Endothelial cell of umbilical vein (primary cell): Measurements from ENCODE around the gene SLC23A2. TPM values are rescaled to one million over a fixed set of nuclear protein-coding genes. Genes with fewer than 3 reads are reported as not detected.

Experiments used
- BruUV-seq: library from RNA; stranded (reverse); fragments of 400-500 nt; replicated peaks from 2 replicates; lab custom pipeline; 2021; lab: Mats Ljungman, UMichigan
- CTCF ChIA-PET: fragments of 300-600, 350-600 bp; sonication (Branson Sonifier 250); formaldehyde crosslinking; loops from one replicate; lab custom pipeline; 2021; ENCODE audit warnings: antibody characterized with exemption, inconsistent platforms; lab: Charles Lee
- POLR2A ChIA-PET: fragments of 300-600, 350-600 bp; sonication (Branson Sonifier 250); formaldehyde crosslinking; loops from one replicate; lab custom pipeline; 2021; ENCODE audit warnings: antibody characterized with exemption, inconsistent platforms; lab: Charles Lee
- DNase-seq: peaks from one replicate; pipeline ENCODE4 v3.0.0-alpha.2; 2011; ENCODE audit warnings: low read depth, low spot score
- FAIRE-seq: peaks from 2 replicates; lab custom pipeline; 2011; peaks lifted over from hg19 to GRCh38; lab: Jason Lieb, UNC
- H2AFZ ChIP-seq: 2 replicates; pipeline ENCODE4 v1.6.0; 2012; ENCODE audit warnings: low read depth, low read length, control low read depth, inconsistent platforms
- H3K27ac ChIP-seq: 2 replicates; pipeline ENCODE4 v1.5.1; 2011; ENCODE audit warnings: low read depth, mild to moderate bottlenecking, control low read depth, low read length, moderate library complexity; ENCODE audit not compliant: insufficient read depth
- H3K27me3 ChIP-seq, 2 experiments: 2 replicates each; pipeline versions ENCODE4 v1.6.0 to v1.6.1; 2011; ENCODE audit warnings: low read length in 2 of 2, mixed read lengths in 1 of 2; ENCODE audit not compliant: control insufficient read depth in 2 of 2, insufficient read depth in 2 of 2
- H3K36me3 ChIP-seq, 2 experiments: 2 replicates in 1 of 2; 3 replicates in 1 of 2; pipeline ENCODE4 v1.5.1; 2011; ENCODE audit warnings: low read length in 2 of 2, mild to moderate bottlenecking in 1 of 2, moderate library complexity in 1 of 2; ENCODE audit not compliant: control insufficient read depth in 2 of 2, insufficient read depth in 2 of 2; ENCODE audit errors: extremely low read depth in 1 of 2
- H3K4me1 ChIP-seq: 3 replicates; pipeline ENCODE4 v1.5.1; 2011; ENCODE audit warnings: mild to moderate bottlenecking, low read length; ENCODE audit not compliant: control insufficient read depth, insufficient read depth; ENCODE audit errors: extremely low read depth
- H3K4me2 ChIP-seq: 2 replicates; pipeline ENCODE4 v1.6.1; 2011; ENCODE audit warnings: low read length, control low read depth, mixed read lengths; ENCODE audit not compliant: insufficient read depth
- H3K4me3 ChIP-seq, 3 experiments: fragments of 200-600 bp in 1 of 3; sonication (generic), shearing (Covaris generic) in 1 of 3; replicated peaks in 1 of 3; 2 replicates each; pipeline ENCODE4 v1.5.1; 2011 to 2016; ENCODE audit warnings: control low read depth in 3 of 3, low read length in 3 of 3, mild to moderate bottlenecking in 2 of 3, inconsistent platforms in 1 of 3, low read depth in 1 of 3, moderate library complexity in 1 of 3; ENCODE audit not compliant: insufficient read depth in 1 of 3
- H3K79me2 ChIP-seq: 2 replicates; pipeline ENCODE4 v1.6.0; 2012; ENCODE audit warnings: low read length, inconsistent platforms; ENCODE audit not compliant: control insufficient read depth, insufficient read depth
- H3K9ac ChIP-seq: replicated peaks from 2 replicates; pipeline ENCODE3; 2011; ENCODE audit warnings: low read length, control low read depth; ENCODE audit not compliant: insufficient read depth; ENCODE audit errors: extremely low read depth
- H3K9me1 ChIP-seq: replicated peaks from 3 replicates; pipeline ENCODE4 v1.6.0; 2011; ENCODE audit warnings: mild to moderate bottlenecking, low read length; ENCODE audit not compliant: control insufficient read depth, insufficient read depth; ENCODE audit errors: extremely low read depth
- H3K9me3 ChIP-seq: replicated peaks from 2 replicates; pipeline ENCODE4 v1.5.1; 2012; ENCODE audit warnings: low read length, inconsistent platforms; ENCODE audit not compliant: control insufficient read depth, insufficient read depth
- H4K20me1 ChIP-seq: replicated peaks from 2 replicates; pipeline ENCODE3; 2011; ENCODE audit warnings: mild to moderate bottlenecking, low read length; ENCODE audit not compliant: control insufficient read depth, insufficient read depth; ENCODE audit errors: extremely low read depth
- CTCF ChIP-seq, 2 donors: IDR thresholded peaks; 1 replicate in 1 of 2; 2 replicates in 1 of 2; pipeline ENCODE4 v1.5.1; 2011; ENCODE audit warnings: low read length in 2 of 2, mild to moderate bottlenecking in 2 of 2, moderate library complexity in 2 of 2, control low read depth in 1 of 2, inconsistent platforms in 1 of 2, low read depth in 1 of 2; ENCODE audit not compliant: insufficient read depth in 1 of 2; ENCODE audit errors: extremely low read depth in 1 of 2
- FOS ChIP-seq: IDR thresholded peaks from 2 replicates; pipeline ENCODE4 v1.6.1; 2011; ENCODE audit warnings: mild to moderate bottlenecking, low read length, moderate library complexity, borderline replicate concordance; ENCODE audit not compliant: insufficient read depth
- JUN ChIP-seq: IDR thresholded peaks from 2 replicates; pipeline ENCODE4 v1.6.1; 2011; ENCODE audit warnings: borderline replicate concordance, low read depth; ENCODE audit not compliant: insufficient read length, insufficient read depth
- POLR2A ChIP-seq: IDR thresholded peaks from 2 replicates; pipeline ENCODE4 v1.6.1; 2012; ENCODE audit warnings: low read depth, mild to moderate bottlenecking, control low read depth, low read length
- POLR2AphosphoS5 ChIP-seq: IDR thresholded peaks from 2 replicates; pipeline ENCODE4 v1.6.1; 2012; ENCODE audit warnings: low read depth, mild to moderate bottlenecking, control low read depth, low read length, moderate library complexity; ENCODE audit not compliant: insufficient read depth
- dilution Hi-C: fragments of 300-500 bp; cut with MboI; formaldehyde crosslinking; loops from one replicate; pipeline ENCODE4 v1.15.0; 2019; ENCODE audit warnings: low sequenced_read_pairs; ENCODE audit not compliant: extremely low pct_ligation_motif_present
- intact Hi-C: fragments of 100-400 bp; cut with micrococcal nuclease; formaldehyde crosslinking; loops from one replicate; pipeline ENCODE4 v1.10.0; 2022
- polyA plus RNA-seq, 4 experiments: library from polyadenylated mRNA; depleted of rRNA in 3 of 4; stranded (reverse) in 3 of 4; unstranded in 1 of 4; fragments of >200 nt; gene quantifications; 2 replicates each; pipeline versions ENCODE4 v1.2.1 to v1.2.3, GENCODE V29; 2011 to 2012; ENCODE audit warnings: missing spikeins in 1 of 4
- total RNA-seq: library from RNA; stranded (reverse); gene quantifications from 2 replicates; pipeline ENCODE4 v1.2.3, GENCODE V29; 2021

Gene SLC23A2
- total and polyA plus RNA-seq, 2 donors (not counting 3 experiments of a cell fraction or from before 2014, with no cell fraction given): 24.4 to 24.5 TPM

- H4K20me1 ChIP-seq: no peaks in the 10 kb centered on the region
- BruUV-seq: no TSS peak
- POLR2A ChIA-PET: no interaction called here
- dilution Hi-C loops: no loop called here
- no peak overlapping the region for H3K9ac ChIP-seq
- H3K36me3 ChIP-seq: no peaks in the 10 kb centered on the region
- DNase-seq (no peak), FAIRE-seq (no peak)
- TF ChIP-seq POLR2A: no peak
- no peak for TF ChIP-seq JUN
- peak in 1 of 2 donors; percentile 14 for TF ChIP-seq CTCF (IDR thresholded peaks at IDR 0.05; ENCODE audit: extremely low read depth in 1 of 2, insufficient read depth in 1 of 2, low read depth in 1 of 2, low read length in 2 of 2)
- TF ChIP-seq POLR2AphosphoS5: no peak
- TF ChIP-seq FOS: no peak
- H3K9me3 ChIP-seq: no peaks in the 10 kb centered on the region
- CTCF ChIA-PET: interaction anchor here (0.7 to 4.6 kb wide), 12 partner anchors 9 to 275 kb away, joined by 3 to 38 read pairs (median 6); no protein-coding TSS in a partner anchor
- H3K4me3 ChIP-seq: no peak overlapping the region
- peaks cover 3% of the 10 kb centered on the region for H3K4me1 ChIP-seq
- intact Hi-C loops: no loop called here
- H3K4me2 ChIP-seq: no peak overlapping the region
- H2AFZ ChIP-seq: no peak overlapping the region
- H3K9me1 ChIP-seq: no peaks in the 10 kb centered on the region
- no peaks in the 10 kb centered on the region for H3K79me2 ChIP-seq
- no peak overlapping the region for H3K27ac ChIP-seq
- H3K27me3 ChIP-seq: no peaks in the 10 kb centered on the region
Observed at GRCh38 chr20:4916971-4917881, 84.1 kb downstream of the SLC23A2 start.
